ENCODE results near the gene PIKFYVE. TPM values are rescaled to one million over a fixed set of nuclear protein-coding genes. Genes with fewer than 3 reads are reported as not detected.
"Not testable (repeated sequence)": the region's sequence is repeated elsewhere in the genome, so short reads cannot be mapped to it uniquely, and the experiment has no call there.

The PIKFYVE gene
- total and polyA plus RNA-seq, 2 donors (not counting 1 experiment from before 2014, with no cell fraction given) = 20.3 to 80.9 TPM

- H3K79me2 ChIP-seq (ENCODE audit: control insufficient read depth, insufficient read depth, low read length) = no peaks in the 10 kb centered on the region
- H3K27ac Mint-ChIP-seq = no peak overlapping the region
- WGBS (ENCODE audit: insufficient coverage) = 100% methylated on average over 3 of the region's 3 CpGs
- ChIA-PET POLR2A (no interaction called here), CTCF (interaction anchor here (1.2 kb wide), 1 partner anchor 11 kb away, joined by 4 read pairs; no protein-coding TSS in a partner anchor)
- ATAC-seq (ENCODE audit: low read depth) = no peak
- intact Hi-C loops (cut with micrococcal nuclease) = no loop called here
- peaks cover 11% of the 10 kb centered on the region for H3K4me1 Mint-ChIP-seq
- peaks cover 5 to 78% of the 10 kb centered on the region in 2 experiments for H3K36me3 ChIP-seq (replicated peaks in 1 of 2; ENCODE audit: control extremely low read depth in 1 of 2, control insufficient read depth in 1 of 2, extremely low read depth in 1 of 2, insufficient read depth in 2 of 2, low read length in 1 of 2)
- no peak overlapping the region for H3K27ac ChIP-seq (ENCODE audit: low read length in 2 of 2)
- H3K27me3 Mint-ChIP-seq = no peaks in the 10 kb centered on the region
- DNase-seq = no peak
- peaks cover 0 to 7% (median 0%) of the 10 kb centered on the region in 3 donors for H3K9me3 ChIP-seq (ENCODE audit: control extremely low read depth in 1 of 3, control insufficient read depth in 2 of 3, insufficient read depth in 1 of 3, low read length in 2 of 3)
- H2AFZ ChIP-seq (ENCODE audit: insufficient read depth, low read depth, low read length, poor library complexity, severe bottlenecking) = no peak overlapping the region
- peaks cover 9% of the 10 kb centered on the region for H4K20me1 ChIP-seq (ENCODE audit: control insufficient read depth, insufficient read depth, low read length, poor library complexity, severe bottlenecking)
- no peak for TF ChIP-seq EZH2 (IDR thresholded peaks at IDR 0.05; ENCODE audit: borderline replicate concordance, insufficient read depth, low read depth, low read length, poor library complexity, severe bottlenecking)
- no peak for TF ChIP-seq CTCF (IDR thresholded peaks at IDR 0.05)
- H3K9ac ChIP-seq (ENCODE audit: low read length) = no peak overlapping the region
- no peak overlapping the region for H3K4me3 ChIP-seq (ENCODE audit: control extremely low read depth in 1 of 5, extremely low read depth in 1 of 5, insufficient read depth in 1 of 5, low read depth in 2 of 5, low read length in 4 of 5)
- no peak overlapping the region for H3K4me2 ChIP-seq (replicated peaks; ENCODE audit: low read depth, low read length, poor library complexity, severe bottlenecking)
- H3K27me3 ChIP-seq (replicated peaks in 1 of 4; ENCODE audit: control extremely low read depth in 1 of 4, control insufficient read depth in 3 of 4, insufficient read depth in 4 of 4, low read length in 3 of 4) = no peaks in the 10 kb centered on the region
- H3K4me1 ChIP-seq (ENCODE audit: control insufficient read depth in 2 of 2, insufficient read depth in 2 of 2, low read length in 2 of 2) = no peaks in the 10 kb centered on the region
- H3K9me3 Mint-ChIP-seq (ENCODE audit: insufficient read depth) = no peaks in the 10 kb centered on the region
- H3K4me3 Mint-ChIP-seq = no peak overlapping the region
Measured at GRCh38 chr2:208354964-208355381, 88.9 kb downstream of the PIKFYVE start.

- H3K9ac ChIP-seq (ENCODE audit: low read length); H3K4me1 ChIP-seq (ENCODE audit: control insufficient read depth in 2 of 2, insufficient read depth in 2 of 2, low read length in 2 of 2); H3K4me2 ChIP-seq (replicated peaks; ENCODE audit: low read depth, low read length, poor library complexity, severe bottlenecking); H3K27me3 ChIP-seq (replicated peaks in 1 of 4; ENCODE audit: control extremely low read depth in 1 of 4, control insufficient read depth in 3 of 4, insufficient read depth in 4 of 4, low read length in 3 of 4); H3K4me3 ChIP-seq (ENCODE audit: control extremely low read depth in 1 of 5, extremely low read depth in 1 of 5, insufficient read depth in 1 of 5, low read depth in 2 of 5, low read length in 4 of 5); H4K20me1 ChIP-seq (ENCODE audit: control insufficient read depth, insufficient read depth, low read length, poor library complexity, severe bottlenecking); H3K79me2 ChIP-seq (ENCODE audit: control insufficient read depth, insufficient read depth, low read length); H3K27me3 Mint-ChIP-seq; H2AFZ ChIP-seq (ENCODE audit: insufficient read depth, low read depth, low read length, poor library complexity, severe bottlenecking); DNase-seq; CTCF ChIA-PET; ATAC-seq (ENCODE audit: low read depth); POLR2A ChIA-PET; intact Hi-C loops (cut with micrococcal nuclease); H3K4me3 Mint-ChIP-seq; H3K9me3 Mint-ChIP-seq (ENCODE audit: insufficient read depth): not testable (repeated sequence)
- no CpG with 5 or more reads among the region's 3 CpGs for WGBS (ENCODE audit: insufficient coverage)
- H3K4me1 Mint-ChIP-seq = peaks cover 11% of the 10 kb centered on the region
- H3K27ac Mint-ChIP-seq = peak overlapping the region; percentile 50
- Histone ChIP-seq H3K27ac (ENCODE audit: low read length in 2 of 2) (peak overlapping the region in 1 of 2 donors; percentile 58), H3K9me3 (ENCODE audit: control extremely low read depth in 1 of 3, control insufficient read depth in 2 of 3, insufficient read depth in 1 of 3, low read length in 2 of 3) (peaks cover 0 to 19% (median 0%) of the 10 kb centered on the region in 3 donors), H3K36me3 (replicated peaks in 1 of 2; ENCODE audit: control extremely low read depth in 1 of 2, control insufficient read depth in 1 of 2, extremely low read depth in 1 of 2, insufficient read depth in 2 of 2, low read length in 1 of 2) (peaks cover 5 to 66% of the 10 kb centered on the region in 2 experiments)
Measured at GRCh38 chr2:208356420-208356819, 90.4 kb downstream of the PIKFYVE start.
